Type B pancreatic cell (in vitro differentiated cells): Measurements from ENCODE around the gene FLT1. TPM values are rescaled to one million over a fixed set of nuclear protein-coding genes. Genes with fewer than 3 reads are reported as not detected.

Experiments used
- DNase-seq: peaks from one replicate; pipeline ENCODE4 v3.0.0; 2021; ENCODE audit warnings: mixed read lengths; ENCODE audit not compliant: unreplicated experiment; ENCODE audit errors: extremely low spot score
- H3K27ac Mint-ChIP-seq: 2 replicates; pipeline ENCODE4 v1.8.0; 2021; ENCODE audit warnings: mild to moderate bottlenecking, mixed read lengths
- H3K27me3 Mint-ChIP-seq: 2 replicates; pipeline ENCODE4 v1.8.0; 2021; ENCODE audit warnings: mixed read lengths
- H3K36me3 Mint-ChIP-seq: 2 replicates; pipeline ENCODE4 v1.8.0; 2021; ENCODE audit warnings: mixed read lengths
- H3K4me1 Mint-ChIP-seq: one replicate; pipeline ENCODE4 v1.8.0; 2021; ENCODE audit warnings: mixed read lengths; ENCODE audit not compliant: unreplicated experiment
- H3K4me3 Mint-ChIP-seq: 2 replicates; pipeline ENCODE4 v1.8.0; 2021; ENCODE audit warnings: mild to moderate bottlenecking, mixed read lengths
- H3K9me3 Mint-ChIP-seq: 2 replicates; pipeline ENCODE4 v1.8.0; 2021; ENCODE audit warnings: mixed read lengths
- CTCF ChIP-seq: fragments of 200-600 bp; sonication (generic); conservative IDR thresholded peaks from 2 replicates; pipeline ENCODE4 v1.5.0; 2021; ENCODE audit warnings: antibody characterized with exemption, mild to moderate bottlenecking
- total RNA-seq: library from RNA; stranded (reverse); gene quantifications from 2 replicates; pipeline ENCODE4 v1.2.1, GENCODE V29; 2021; ENCODE audit warnings: low replicate concordance

Gene FLT1
- total RNA-seq, 1 donor from 2014 or later = 1.3 TPM

DNA sequence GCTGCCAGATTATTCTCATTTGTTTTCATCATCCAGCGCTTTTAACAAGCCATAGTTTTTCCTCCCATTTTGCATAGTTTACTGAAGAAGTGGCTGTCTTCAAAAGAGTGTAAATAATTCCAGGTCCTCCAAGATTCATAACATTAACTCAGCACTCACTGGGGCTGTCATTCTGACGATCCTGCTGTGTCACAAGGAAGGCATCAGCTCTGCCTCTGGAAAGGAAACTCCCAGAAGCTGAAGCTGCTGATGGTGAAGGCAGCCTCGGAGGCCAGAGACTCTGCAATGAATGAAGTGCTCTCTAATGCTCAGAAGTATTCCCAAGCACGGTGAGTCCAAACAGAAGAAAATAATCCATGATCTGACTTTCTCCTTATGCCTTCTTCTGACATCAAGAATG is 60.0 kb downstream of the FLT1 start:
- no peak for TF ChIP-seq CTCF
- H3K27me3 Mint-ChIP-seq = peaks cover 73% of the 10 kb centered on the region
- H3K36me3 Mint-ChIP-seq = no peaks in the 10 kb centered on the region
- no peak overlapping the region for H3K4me3 Mint-ChIP-seq
- no peaks in the 10 kb centered on the region for H3K9me3 Mint-ChIP-seq
- H3K4me1 Mint-ChIP-seq = peaks cover 5% of the 10 kb centered on the region
- DNase-seq = no peak
- H3K27ac Mint-ChIP-seq = no peak overlapping the region

- peaks cover 5% of the 10 kb centered on the region for H3K4me1 Mint-ChIP-seq
- peaks cover 63% of the 10 kb centered on the region for H3K27me3 Mint-ChIP-seq
- no peak for DNase-seq
- no peak overlapping the region for H3K4me3 Mint-ChIP-seq
- no peak for TF ChIP-seq CTCF
- H3K9me3 Mint-ChIP-seq = no peaks in the 10 kb centered on the region
- no peaks in the 10 kb centered on the region for H3K36me3 Mint-ChIP-seq
- H3K27ac Mint-ChIP-seq = no peak overlapping the region
Observed at GRCh38 chr13:28432816-28433560, 61.9 kb downstream of the FLT1 start.

GRCh38 chr13:28429685-28430290 is 65.1 kb downstream of the FLT1 start:
- Mint-ChIP-seq H3K27ac (no peak overlapping the region), H3K4me3 (no peak overlapping the region), H3K4me1 (peaks cover 5% of the 10 kb centered on the region), H3K36me3 (no peaks in the 10 kb centered on the region), H3K9me3 (no peaks in the 10 kb centered on the region), H3K27me3 (peaks cover 38% of the 10 kb centered on the region)
- TF ChIP-seq CTCF = no peak
- no peak for DNase-seq

DNA sequence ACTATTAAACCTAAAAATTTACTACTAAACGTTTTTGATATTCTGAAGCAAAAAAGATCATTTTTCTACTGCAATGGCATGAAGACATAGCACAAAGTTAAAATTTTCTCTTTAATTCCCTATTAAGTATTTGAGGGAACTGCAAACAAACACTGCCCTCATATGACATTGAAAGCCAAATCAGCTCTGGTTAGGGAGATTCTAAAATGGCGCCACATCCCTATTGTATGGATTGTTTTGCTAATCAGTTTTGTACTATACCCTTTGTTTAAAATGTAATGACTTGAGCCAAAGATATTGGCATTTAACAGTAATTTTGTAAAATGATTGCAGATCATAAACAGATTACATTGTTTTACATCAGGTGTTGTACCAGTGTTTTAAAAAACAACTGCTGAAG is 65.8 kb downstream of the FLT1 start:
- H3K27me3 Mint-ChIP-seq = peaks cover 38% of the 10 kb centered on the region
- no peaks in the 10 kb centered on the region for H3K36me3 Mint-ChIP-seq
- H3K9me3 Mint-ChIP-seq = no peaks in the 10 kb centered on the region
- H3K4me3 Mint-ChIP-seq = no peak overlapping the region
- TF ChIP-seq CTCF = no peak
- H3K4me1 Mint-ChIP-seq = peaks cover 5% of the 10 kb centered on the region
- no peak overlapping the region for H3K27ac Mint-ChIP-seq
- no peak for DNase-seq

GRCh38 chr13:28426381-28426780 is 68.5 kb downstream of the FLT1 start:
- Mint-ChIP-seq H3K36me3 (no peaks in the 10 kb centered on the region), H3K4me3 (no peak overlapping the region), H3K27me3 (peaks cover 29% of the 10 kb centered on the region), H3K27ac (no peak overlapping the region), H3K9me3 (no peaks in the 10 kb centered on the region), H3K4me1 (no peaks in the 10 kb centered on the region)
- DNase-seq = no peak
- TF ChIP-seq CTCF = no peak
